ENCODE data around the gene AURKA.

DNA sequence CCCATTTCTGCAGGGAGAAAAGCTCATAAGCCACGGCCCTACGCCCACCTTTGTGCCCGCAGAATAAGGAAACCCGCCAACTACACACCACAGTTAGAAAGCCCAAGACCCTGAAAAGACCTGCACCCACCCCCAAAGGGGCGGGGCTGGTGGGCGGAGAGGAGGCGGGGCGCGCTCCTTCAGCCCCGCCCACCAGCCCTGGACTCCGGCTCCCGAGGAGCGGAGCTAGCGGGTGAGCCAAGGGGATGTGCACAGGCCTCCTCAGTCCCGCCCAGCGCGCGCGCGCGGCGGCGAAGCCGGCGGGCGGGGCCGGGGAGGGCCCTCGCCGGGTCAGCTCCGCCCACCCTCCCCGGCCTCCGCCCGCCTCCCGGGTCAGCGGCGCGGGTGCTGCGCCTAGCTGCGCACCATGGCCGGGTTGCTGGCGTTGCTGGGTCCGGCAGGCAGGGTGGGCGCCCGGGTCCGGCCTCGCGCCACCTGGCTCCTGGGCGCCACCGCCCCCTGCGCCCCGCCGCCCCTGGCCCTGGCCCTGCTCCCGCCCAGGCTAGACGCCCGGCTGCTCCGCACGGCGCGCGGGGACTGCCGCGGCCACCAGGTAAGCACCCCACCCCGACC is 33.3 kb downstream of the AURKA start, which contains the start of gene FAM210B:
- TF ChIP-seq, protein P1, sequence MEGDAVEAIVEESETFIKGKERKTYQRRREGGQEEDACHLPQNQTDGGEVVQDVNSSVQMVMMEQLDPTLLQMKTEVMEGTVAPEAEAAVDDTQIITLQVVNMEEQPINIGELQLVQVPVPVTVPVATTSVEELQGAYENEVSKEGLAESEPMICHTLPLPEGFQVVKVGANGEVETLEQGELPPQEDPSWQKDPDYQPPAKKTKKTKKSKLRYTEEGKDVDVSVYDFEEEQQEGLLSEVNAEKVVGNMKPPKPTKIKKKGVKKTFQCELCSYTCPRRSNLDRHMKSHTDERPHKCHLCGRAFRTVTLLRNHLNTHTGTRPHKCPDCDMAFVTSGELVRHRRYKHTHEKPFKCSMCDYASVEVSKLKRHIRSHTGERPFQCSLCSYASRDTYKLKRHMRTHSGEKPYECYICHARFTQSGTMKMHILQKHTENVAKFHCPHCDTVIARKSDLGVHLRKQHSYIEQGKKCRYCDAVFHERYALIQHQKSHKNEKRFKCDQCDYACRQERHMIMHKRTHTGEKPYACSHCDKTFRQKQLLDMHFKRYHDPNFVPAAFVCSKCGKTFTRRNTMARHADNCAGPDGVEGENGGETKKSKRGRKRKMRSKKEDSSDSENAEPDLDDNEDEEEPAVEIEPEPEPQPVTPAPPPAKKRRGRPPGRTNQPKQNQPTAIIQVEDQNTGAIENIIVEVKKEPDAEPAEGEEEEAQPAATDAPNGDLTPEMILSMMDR (conservative IDR thresholded peaks at IDR 0.05): no peak
- no peak for TF ChIP-seq EZH2 (IDR thresholded peaks at IDR 0.05; ENCODE audit: low read depth)
